ENCODE data around the gene DPH7. TPM values are rescaled to one million over a fixed set of nuclear protein-coding genes. Genes with fewer than 3 reads are reported as not detected.

The DPH7 gene
- total and polyA plus RNA-seq, 4 donors = 7.9 to 18.9 (median 12.3) TPM

GRCh38 chr9:137550231-137550621, 28.5 kb downstream of the DPH7 start, which contains the start of gene PNPLA7:
PNPLA7 (minus strand) TSS chr9:137550402; CDS start chr9:137550197, 205 bp downstream.
- WGBS = under 1% methylated on average over 13 of the region's 13 CpGs
- H3K36me3 ChIP-seq (ENCODE audit: control insufficient read depth in 4 of 4, insufficient read depth in 3 of 4, low read depth in 1 of 4, low read length in 3 of 4) = peaks cover 0 to 7% (median 3%) of the 10 kb centered on the region in 4 donors
- peak within 1 kb of the TSS; percentile 5 to 94 (median 62) for H3K4me3 ChIP-seq (ENCODE audit: low read depth in 1 of 3, low read length in 3 of 3)
- no peaks in the 10 kb centered on the region for H3K27me3 ChIP-seq (ENCODE audit: control insufficient read depth in 4 of 4, insufficient read depth in 4 of 4, low read length in 3 of 4)
- peaks cover 11 to 46% (median 26%) of the 10 kb centered on the region in 4 donors for H3K4me1 ChIP-seq (ENCODE audit: control insufficient read depth in 4 of 4, insufficient read depth in 4 of 4, low read length in 3 of 4)
- peak within 1 kb of the TSS; percentile 68 to 77 for H3K27ac ChIP-seq (ENCODE audit: low read depth in 1 of 2, low read length in 2 of 2)
- H3K9ac ChIP-seq (ENCODE audit: low read depth in 1 of 2, low read length in 2 of 2) = peak within 1 kb of the TSS in 1 of 2 donors; percentile 1
- H3K9me3 ChIP-seq (ENCODE audit: control insufficient read depth in 4 of 4, low read length in 3 of 4) = no peaks in the 10 kb centered on the region
- no peak for TF ChIP-seq JUND (IDR thresholded peaks at IDR 0.05)
- TF ChIP-seq, protein P1, sequence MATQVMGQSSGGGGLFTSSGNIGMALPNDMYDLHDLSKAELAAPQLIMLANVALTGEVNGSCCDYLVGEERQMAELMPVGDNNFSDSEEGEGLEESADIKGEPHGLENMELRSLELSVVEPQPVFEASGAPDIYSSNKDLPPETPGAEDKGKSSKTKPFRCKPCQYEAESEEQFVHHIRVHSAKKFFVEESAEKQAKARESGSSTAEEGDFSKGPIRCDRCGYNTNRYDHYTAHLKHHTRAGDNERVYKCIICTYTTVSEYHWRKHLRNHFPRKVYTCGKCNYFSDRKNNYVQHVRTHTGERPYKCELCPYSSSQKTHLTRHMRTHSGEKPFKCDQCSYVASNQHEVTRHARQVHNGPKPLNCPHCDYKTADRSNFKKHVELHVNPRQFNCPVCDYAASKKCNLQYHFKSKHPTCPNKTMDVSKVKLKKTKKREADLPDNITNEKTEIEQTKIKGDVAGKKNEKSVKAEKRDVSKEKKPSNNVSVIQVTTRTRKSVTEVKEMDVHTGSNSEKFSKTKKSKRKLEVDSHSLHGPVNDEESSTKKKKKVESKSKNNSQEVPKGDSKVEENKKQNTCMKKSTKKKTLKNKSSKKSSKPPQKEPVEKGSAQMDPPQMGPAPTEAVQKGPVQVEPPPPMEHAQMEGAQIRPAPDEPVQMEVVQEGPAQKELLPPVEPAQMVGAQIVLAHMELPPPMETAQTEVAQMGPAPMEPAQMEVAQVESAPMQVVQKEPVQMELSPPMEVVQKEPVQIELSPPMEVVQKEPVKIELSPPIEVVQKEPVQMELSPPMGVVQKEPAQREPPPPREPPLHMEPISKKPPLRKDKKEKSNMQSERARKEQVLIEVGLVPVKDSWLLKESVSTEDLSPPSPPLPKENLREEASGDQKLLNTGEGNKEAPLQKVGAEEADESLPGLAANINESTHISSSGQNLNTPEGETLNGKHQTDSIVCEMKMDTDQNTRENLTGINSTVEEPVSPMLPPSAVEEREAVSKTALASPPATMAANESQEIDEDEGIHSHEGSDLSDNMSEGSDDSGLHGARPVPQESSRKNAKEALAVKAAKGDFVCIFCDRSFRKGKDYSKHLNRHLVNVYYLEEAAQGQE (IDR thresholded peaks at IDR 0.05) = no peak
- peak in 1 of 2 donors; percentile 45 for TF ChIP-seq RXRA (IDR thresholded peaks at IDR 0.05)
- no peak for TF ChIP-seq YY1 (IDR thresholded peaks at IDR 0.05)
- peak in 1 of 2 donors; percentile 49 for TF ChIP-seq GABPA (IDR thresholded peaks at IDR 0.05 in 1 of 2, conservative IDR thresholded peaks at IDR 0.05 in 1 of 2)
- TF ChIP-seq TAF1 (conservative IDR thresholded peaks at IDR 0.05) = no peak
- peak; percentile 59 for TF ChIP-seq SP1 (IDR thresholded peaks at IDR 0.05)
- TF ChIP-seq EGR1 (IDR thresholded peaks at IDR 0.05; ENCODE audit: low read depth in 2 of 2) = no peak
- TF ChIP-seq HNF4G (IDR thresholded peaks at IDR 0.05) = no peak
- TF ChIP-seq FOXA2 (IDR thresholded peaks at IDR 0.05) = peak; percentile 96
- TF ChIP-seq, protein P2, sequence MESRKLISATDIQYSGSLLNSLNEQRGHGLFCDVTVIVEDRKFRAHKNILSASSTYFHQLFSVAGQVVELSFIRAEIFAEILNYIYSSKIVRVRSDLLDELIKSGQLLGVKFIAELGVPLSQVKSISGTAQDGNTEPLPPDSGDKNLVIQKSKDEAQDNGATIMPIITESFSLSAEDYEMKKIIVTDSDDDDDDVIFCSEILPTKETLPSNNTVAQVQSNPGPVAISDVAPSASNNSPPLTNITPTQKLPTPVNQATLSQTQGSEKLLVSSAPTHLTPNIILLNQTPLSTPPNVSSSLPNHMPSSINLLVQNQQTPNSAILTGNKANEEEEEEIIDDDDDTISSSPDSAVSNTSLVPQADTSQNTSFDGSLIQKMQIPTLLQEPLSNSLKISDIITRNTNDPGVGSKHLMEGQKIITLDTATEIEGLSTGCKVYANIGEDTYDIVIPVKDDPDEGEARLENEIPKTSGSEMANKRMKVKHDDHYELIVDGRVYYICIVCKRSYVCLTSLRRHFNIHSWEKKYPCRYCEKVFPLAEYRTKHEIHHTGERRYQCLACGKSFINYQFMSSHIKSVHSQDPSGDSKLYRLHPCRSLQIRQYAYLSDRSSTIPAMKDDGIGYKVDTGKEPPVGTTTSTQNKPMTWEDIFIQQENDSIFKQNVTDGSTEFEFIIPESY (IDR thresholded peaks at IDR 0.05) = no peak
- TF ChIP-seq NR2F2 (IDR thresholded peaks at IDR 0.05) = no peak
- TF ChIP-seq ATF3 (IDR thresholded peaks at IDR 0.05) = no peak
- TF ChIP-seq FOXA1 (IDR thresholded peaks at IDR 0.05) = peak; percentile 96
- no peak for TF ChIP-seq HNF4A (conservative IDR thresholded peaks at IDR 0.05)
- TF ChIP-seq MAX (IDR thresholded peaks at IDR 0.05) = no peak
- no peak for TF ChIP-seq RAD21 (IDR thresholded peaks at IDR 0.05)
- TF ChIP-seq CTCF (IDR thresholded peaks at IDR 0.05; ENCODE audit: low read depth, low read length, missing input control) = no peak
- DNase-seq (ENCODE audit: low spot score) = peak; percentile 71

All from liver (tissue), 9 donors.